Adrenal gland (tissue), 12 donors: ENCODE data around the gene MGME1. TPM values are rescaled to one million over a fixed set of nuclear protein-coding genes. Genes with fewer than 3 reads are reported as not detected.

Experiments
- DNase-seq, 7 donors: peaks; one replicate each; pipeline ENCODE4 v3.0.0-alpha.2; 2019 to 2020
- H3K27ac ChIP-seq, 5 donors: fragments of 200-600 bp; sonication (generic) in 4 of 5; 1 replicate in 3 of 5; 2 replicates in 2 of 5; pipeline versions ENCODE4 v1.5.1 to v1.8.0; 2016 to 2020; ENCODE audit warnings: mild to moderate bottlenecking in 1 of 5
- H3K27me3 ChIP-seq: fragments of 200-600 bp; 2 replicates; pipeline ENCODE4 v1.8.0; 2021
- H3K36me3 ChIP-seq, 2 donors: fragments of 200-600 bp; replicated peaks in 1 of 2; 1 replicate in 1 of 2; 2 replicates in 1 of 2; pipeline versions ENCODE4 v1.5.1 to v1.8.0; 2018 to 2022
- H3K4me1 ChIP-seq, 2 donors: fragments of 200-600 bp; replicated peaks in 1 of 2; 1 replicate in 1 of 2; 2 replicates in 1 of 2; pipeline versions ENCODE4 v1.5.1 to v1.8.0; 2018 to 2021
- H3K4me3 ChIP-seq, 4 donors: fragments of 200-600 bp; sonication (generic) in 3 of 4; one replicate each; pipeline ENCODE4 v1.5.1; 2016 to 2018
- H3K9me3 ChIP-seq, 3 donors: fragments of 200-600 bp; sonication (generic) in 1 of 3; replicated peaks in 1 of 3; 1 replicate in 2 of 3; 2 replicates in 1 of 3; pipeline versions ENCODE4 v1.5.1 to v1.8.0; 2016 to 2021
- CTCF ChIP-seq, 6 experiments: fragments of 450-650 bp in 4 of 6; fragments of 200-600 bp in 2 of 6; sonication (generic) in 1 of 6; IDR thresholded peaks; 1 replicate in 5 of 6; 2 replicates in 1 of 6; pipeline versions ENCODE4 v1.5.1 to v1.8.0; 2016 to 2021; ENCODE audit warnings: antibody characterized with exemption in 6 of 6, mild to moderate bottlenecking in 2 of 6, moderate library complexity in 1 of 6
- POLR2A ChIP-seq, 2 donors: fragments of 450-650 bp; IDR thresholded peaks; one replicate each; pipeline ENCODE4 v1.6.1; 2017; ENCODE audit warnings: antibody characterized with exemption in 2 of 2, mild to moderate bottlenecking in 2 of 2, moderate library complexity in 1 of 2
- WGBS, 4 donors: extraction: QIAGEN DNeasy Blood & Tissue Kit in 2 of 4; methylation state at CpG; one replicate each; pipeline versions ENCODE4 v1.1.5 to v1.1.7; 2013 to 2017; 5-methylcytosine and 5-hydroxymethylcytosine counted together
- intact Hi-C, 2 donors: fragments of 100-400 bp; cut with DNase I; formaldehyde crosslinking; loops; one replicate each; pipeline versions ENCODE4 v1.14.1 to v1.15.0; 2022 to 2023
- polyA plus RNA-seq, 3 donors: library from polyadenylated mRNA; stranded (reverse); fragments of 200-250 nt in 2 of 3; fragments of 350-450 nt in 1 of 3; fragmentation: Illumina TruSeq in 1 of 3; extraction: RNeasy Lipid Tissue Mini Kit (QIAGEN cat#74804) in 1 of 3; gene quantifications; one replicate each; pipeline ENCODE4 v1.2.3, GENCODE V29; 2013 to 2014
- total RNA-seq, 9 donors: library from RNA; depleted of rRNA in 4 of 9; stranded (reverse); fragments of >200 nt in 4 of 9; fragments of 120-200 nt in 1 of 9; fragmentation: NEBNext Ultra II Directional in 1 of 9; extraction: Animal tissue kit (Norgen Biotek cat#: 25700) in 1 of 9; gene quantifications; one replicate each; pipeline versions ENCODE4 v1.1.0 to v1.2.4, GENCODE V29; 2013 to 2023
- donor health status: healthy with polysubstance abuse.
- donor health status: Bipolar disorder and iron deficiency.
- donor health status: DM: yes; HTN: yes; CAD: no.
- donor health status: DM: no; HTN: no; CAD: no.
- donor health status: DM: no; HTN: no; CAD: no.
- donor health status: DM: yes; HTN: yes; CAD: no.

The MGME1 gene
- total and polyA plus RNA-seq, 12 donors = 11.0 to 30.0 (median 20.5) TPM

- Histone ChIP-seq H3K36me3 (no peaks in the 10 kb centered on the region), H3K4me3 (no peak overlapping the region), H3K4me1 (peaks cover 0 to 1% of the 10 kb centered on the region in 2 donors), H3K27me3 (no peaks in the 10 kb centered on the region), H3K27ac (no peak overlapping the region), H3K9me3 (no peaks in the 10 kb centered on the region)
- TF ChIP-seq CTCF (IDR thresholded peaks at IDR 0.05) (no peak), POLR2A (IDR thresholded peaks at IDR 0.05) (no peak)
- 97 to 100% (median 98%) methylated on average over 1 of the region's 1 CpG; no CpG with 5 or more reads in 1 of the 4 donors for WGBS, 4 donors
- intact Hi-C loops = no loop called here
- DNase-seq = no peak
Observed at GRCh38 chr20:17931513-17931912, 37.3 kb upstream of the MGME1 start.

GRCh38 chr20:17932396-17932795, 36.4 kb upstream of the MGME1 start:
- intact Hi-C loops = no loop called here
- 95 to 98% (median 97%) methylated on average over 4 to 5 of the region's 5 CpGs for WGBS, 4 donors
- no peaks in the 10 kb centered on the region for H3K9me3 ChIP-seq

GRCh38 chr20:17933121-17933520, 35.7 kb upstream of the MGME1 start:
- H3K27ac ChIP-seq = no peak overlapping the region
- peaks cover 0 to 11% of the 10 kb centered on the region in 2 donors for H3K4me1 ChIP-seq
- 76 to 93% methylated on average over 1 of the region's 1 CpG; no CpG with 5 or more reads in 2 of the 4 donors for WGBS, 4 donors
- no peak overlapping the region for H3K4me3 ChIP-seq
- intact Hi-C loops = no loop called here
- no peaks in the 10 kb centered on the region for H3K27me3 ChIP-seq
- no peak for TF ChIP-seq CTCF (IDR thresholded peaks at IDR 0.05)
- no peak for TF ChIP-seq POLR2A (IDR thresholded peaks at IDR 0.05)
- H3K9me3 ChIP-seq = no peaks in the 10 kb centered on the region
- no peaks in the 10 kb centered on the region for H3K36me3 ChIP-seq
- DNase-seq = no peak

More at GRCh38 chr20:17932396-17932795, 36.4 kb upstream of the MGME1 start:
- DNase-seq = no peak
- Histone ChIP-seq H3K4me1 (peaks cover 0 to 10% of the 10 kb centered on the region in 2 donors), H3K36me3 (no peaks in the 10 kb centered on the region), H3K27me3 (no peaks in the 10 kb centered on the region), H3K4me3 (no peak overlapping the region), H3K27ac (no peak overlapping the region)
- TF ChIP-seq CTCF (IDR thresholded peaks at IDR 0.05) (no peak), POLR2A (IDR thresholded peaks at IDR 0.05) (no peak)

- Histone ChIP-seq H3K36me3 (no peaks in the 10 kb centered on the region), H3K4me3 (no peak overlapping the region), H3K27ac (no peak overlapping the region), H3K9me3 (no peaks in the 10 kb centered on the region), H3K27me3 (no peaks in the 10 kb centered on the region), H3K4me1 (peaks cover 0 to 12% of the 10 kb centered on the region in 2 donors)
- DNase-seq = no peak
- TF ChIP-seq CTCF (IDR thresholded peaks at IDR 0.05) (no peak), POLR2A (IDR thresholded peaks at IDR 0.05) (no peak)
- intact Hi-C loops = no loop called here
- 76 to 84% (median 81%) methylated on average over 2 to 5 of the region's 5 CpGs for WGBS, 4 donors
Observed at GRCh38 chr20:17933711-17934110, 35.1 kb upstream of the MGME1 start.
